ENCODE data around the gene STK10.
"Not testable (repeated sequence)": the region's sequence is repeated elsewhere in the genome, so short reads cannot be mapped to it uniquely, and the experiment has no call there.

The STK10 gene

DNA sequence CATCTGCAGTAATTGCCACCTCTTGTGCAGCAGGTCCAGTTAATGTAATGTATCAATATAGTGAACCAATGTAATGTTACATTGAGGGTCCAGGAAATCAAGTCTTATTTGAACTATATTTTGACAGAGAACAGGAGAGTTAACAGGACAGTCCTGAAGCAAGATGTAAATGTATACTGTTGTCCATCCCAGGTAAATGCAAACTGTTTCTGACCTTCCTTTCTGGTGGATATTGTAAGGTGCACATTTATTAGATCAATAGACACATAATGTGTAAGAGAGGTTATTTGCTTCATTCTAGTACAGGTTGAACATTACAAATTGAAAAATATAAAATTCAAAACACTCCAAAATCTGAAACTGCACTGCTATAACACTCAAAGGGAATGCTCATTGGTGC, 158.1 kb downstream of the STK10 start:
- ATAC-seq, result no peak
- no peak for TF ChIP-seq ESRRG (CRISPR knock-in tag; IDR thresholded peaks at IDR 0.05)
- no peak for TF ChIP-seq ZFP3 (CRISPR knock-in tag; IDR thresholded peaks at IDR 0.05)
- TF ChIP-seq, protein P1, sequence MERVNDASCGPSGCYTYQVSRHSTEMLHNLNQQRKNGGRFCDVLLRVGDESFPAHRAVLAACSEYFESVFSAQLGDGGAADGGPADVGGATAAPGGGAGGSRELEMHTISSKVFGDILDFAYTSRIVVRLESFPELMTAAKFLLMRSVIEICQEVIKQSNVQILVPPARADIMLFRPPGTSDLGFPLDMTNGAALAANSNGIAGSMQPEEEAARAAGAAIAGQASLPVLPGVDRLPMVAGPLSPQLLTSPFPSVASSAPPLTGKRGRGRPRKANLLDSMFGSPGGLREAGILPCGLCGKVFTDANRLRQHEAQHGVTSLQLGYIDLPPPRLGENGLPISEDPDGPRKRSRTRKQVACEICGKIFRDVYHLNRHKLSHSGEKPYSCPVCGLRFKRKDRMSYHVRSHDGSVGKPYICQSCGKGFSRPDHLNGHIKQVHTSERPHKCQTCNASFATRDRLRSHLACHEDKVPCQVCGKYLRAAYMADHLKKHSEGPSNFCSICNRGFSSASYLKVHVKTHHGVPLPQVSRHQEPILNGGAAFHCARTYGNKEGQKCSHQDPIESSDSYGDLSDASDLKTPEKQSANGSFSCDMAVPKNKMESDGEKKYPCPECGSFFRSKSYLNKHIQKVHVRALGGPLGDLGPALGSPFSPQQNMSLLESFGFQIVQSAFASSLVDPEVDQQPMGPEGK (CRISPR knock-in tag; IDR thresholded peaks at IDR 0.05; ENCODE audit: borderline replicate concordance), result no peak
- no peak for TF ChIP-seq CSDC2 (CRISPR knock-in tag; IDR thresholded peaks at IDR 0.05)
- no peak for TF ChIP-seq ISL1 (CRISPR knock-in tag; IDR thresholded peaks at IDR 0.05)
- TF ChIP-seq, protein P2, sequence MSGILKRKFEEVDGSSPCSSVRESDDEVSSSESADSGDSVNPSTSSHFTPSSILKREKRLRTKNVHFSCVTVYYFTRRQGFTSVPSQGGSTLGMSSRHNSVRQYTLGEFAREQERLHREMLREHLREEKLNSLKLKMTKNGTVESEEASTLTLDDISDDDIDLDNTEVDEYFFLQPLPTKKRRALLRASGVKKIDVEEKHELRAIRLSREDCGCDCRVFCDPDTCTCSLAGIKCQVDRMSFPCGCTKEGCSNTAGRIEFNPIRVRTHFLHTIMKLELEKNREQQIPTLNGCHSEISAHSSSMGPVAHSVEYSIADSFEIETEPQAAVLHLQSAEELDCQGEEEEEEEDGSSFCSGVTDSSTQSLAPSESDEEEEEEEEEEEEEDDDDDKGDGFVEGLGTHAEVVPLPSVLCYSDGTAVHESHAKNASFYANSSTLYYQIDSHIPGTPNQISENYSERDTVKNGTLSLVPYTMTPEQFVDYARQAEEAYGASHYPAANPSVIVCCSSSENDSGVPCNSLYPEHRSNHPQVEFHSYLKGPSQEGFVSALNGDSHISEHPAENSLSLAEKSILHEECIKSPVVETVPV (CRISPR knock-in tag; IDR thresholded peaks at IDR 0.05), result no peak
- TF ChIP-seq OSR1 (CRISPR knock-in tag; IDR thresholded peaks at IDR 0.05), result no peak
- TF ChIP-seq, protein P3, sequence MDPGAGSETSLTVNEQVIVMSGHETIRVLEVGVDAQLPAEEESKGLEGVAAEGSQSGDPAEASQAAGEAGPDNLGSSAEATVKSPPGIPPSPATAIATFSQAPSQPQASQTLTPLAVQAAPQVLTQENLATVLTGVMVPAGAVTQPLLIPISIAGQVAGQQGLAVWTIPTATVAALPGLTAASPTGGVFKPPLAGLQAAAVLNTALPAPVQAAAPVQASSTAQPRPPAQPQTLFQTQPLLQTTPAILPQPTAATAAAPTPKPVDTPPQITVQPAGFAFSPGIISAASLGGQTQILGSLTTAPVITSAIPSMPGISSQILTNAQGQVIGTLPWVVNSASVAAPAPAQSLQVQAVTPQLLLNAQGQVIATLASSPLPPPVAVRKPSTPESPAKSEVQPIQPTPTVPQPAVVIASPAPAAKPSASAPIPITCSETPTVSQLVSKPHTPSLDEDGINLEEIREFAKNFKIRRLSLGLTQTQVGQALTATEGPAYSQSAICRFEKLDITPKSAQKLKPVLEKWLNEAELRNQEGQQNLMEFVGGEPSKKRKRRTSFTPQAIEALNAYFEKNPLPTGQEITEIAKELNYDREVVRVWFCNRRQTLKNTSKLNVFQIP (CRISPR knock-in tag; IDR thresholded peaks at IDR 0.05; ENCODE audit: borderline replicate concordance, low read depth), result no peak
- no peak for TF ChIP-seq RARB (CRISPR knock-in tag; IDR thresholded peaks at IDR 0.05)
- TF ChIP-seq ARNTL (CRISPR knock-in tag; IDR thresholded peaks at IDR 0.05; ENCODE audit: borderline replicate concordance, low read depth), result no peak
- no peak for TF ChIP-seq ZFP30 (CRISPR knock-in tag; IDR thresholded peaks at IDR 0.05)
- no peak for TF ChIP-seq BACH2 (CRISPR knock-in tag; IDR thresholded peaks at IDR 0.05; ENCODE audit: borderline replicate concordance)
- no peak for TF ChIP-seq ZNF565 (CRISPR knock-in tag; conservative IDR thresholded peaks at IDR 0.05; ENCODE audit: low read depth)
- TF ChIP-seq ZNF8 (CRISPR knock-in tag; IDR thresholded peaks at IDR 0.05), result no peak
- no peak for TF ChIP-seq GLIS3 (CRISPR knock-in tag; IDR thresholded peaks at IDR 0.05)

DNA sequence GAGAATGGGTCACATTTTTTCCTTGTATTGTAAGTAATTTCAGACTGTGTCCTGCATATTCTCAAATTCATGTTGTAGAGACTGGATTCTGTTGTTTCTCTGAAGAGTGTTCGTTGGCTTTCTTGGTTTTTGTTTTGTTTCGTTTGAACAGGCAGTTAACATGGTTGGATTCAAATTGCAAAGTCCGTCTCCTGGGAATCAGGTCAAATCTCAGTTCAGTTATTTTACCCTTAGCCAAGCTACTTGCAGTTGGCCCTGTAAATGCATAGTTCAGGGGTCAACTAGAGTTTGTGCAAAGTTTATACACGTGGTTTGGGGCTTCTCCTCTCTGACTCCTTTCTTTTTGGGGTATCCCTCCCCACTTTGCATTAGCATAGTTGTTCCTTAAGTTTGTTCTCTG, 159.9 kb downstream of the STK10 start:
- no peak for TF ChIP-seq TOX (CRISPR knock-in tag; IDR thresholded peaks at IDR 0.05; ENCODE audit: borderline replicate concordance)
- TF ChIP-seq, protein P4, sequence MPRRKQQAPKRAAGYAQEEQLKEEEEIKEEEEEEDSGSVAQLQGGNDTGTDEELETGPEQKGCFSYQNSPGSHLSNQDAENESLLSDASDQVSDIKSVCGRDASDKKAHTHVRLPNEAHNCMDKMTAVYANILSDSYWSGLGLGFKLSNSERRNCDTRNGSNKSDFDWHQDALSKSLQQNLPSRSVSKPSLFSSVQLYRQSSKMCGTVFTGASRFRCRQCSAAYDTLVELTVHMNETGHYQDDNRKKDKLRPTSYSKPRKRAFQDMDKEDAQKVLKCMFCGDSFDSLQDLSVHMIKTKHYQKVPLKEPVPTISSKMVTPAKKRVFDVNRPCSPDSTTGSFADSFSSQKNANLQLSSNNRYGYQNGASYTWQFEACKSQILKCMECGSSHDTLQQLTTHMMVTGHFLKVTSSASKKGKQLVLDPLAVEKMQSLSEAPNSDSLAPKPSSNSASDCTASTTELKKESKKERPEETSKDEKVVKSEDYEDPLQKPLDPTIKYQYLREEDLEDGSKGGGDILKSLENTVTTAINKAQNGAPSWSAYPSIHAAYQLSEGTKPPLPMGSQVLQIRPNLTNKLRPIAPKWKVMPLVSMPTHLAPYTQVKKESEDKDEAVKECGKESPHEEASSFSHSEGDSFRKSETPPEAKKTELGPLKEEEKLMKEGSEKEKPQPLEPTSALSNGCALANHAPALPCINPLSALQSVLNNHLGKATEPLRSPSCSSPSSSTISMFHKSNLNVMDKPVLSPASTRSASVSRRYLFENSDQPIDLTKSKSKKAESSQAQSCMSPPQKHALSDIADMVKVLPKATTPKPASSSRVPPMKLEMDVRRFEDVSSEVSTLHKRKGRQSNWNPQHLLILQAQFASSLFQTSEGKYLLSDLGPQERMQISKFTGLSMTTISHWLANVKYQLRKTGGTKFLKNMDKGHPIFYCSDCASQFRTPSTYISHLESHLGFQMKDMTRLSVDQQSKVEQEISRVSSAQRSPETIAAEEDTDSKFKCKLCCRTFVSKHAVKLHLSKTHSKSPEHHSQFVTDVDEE (CRISPR knock-in tag; IDR thresholded peaks at IDR 0.05), result no peak
- TF ChIP-seq, protein P2 (CRISPR knock-in tag; IDR thresholded peaks at IDR 0.05), result no peak

DNA sequence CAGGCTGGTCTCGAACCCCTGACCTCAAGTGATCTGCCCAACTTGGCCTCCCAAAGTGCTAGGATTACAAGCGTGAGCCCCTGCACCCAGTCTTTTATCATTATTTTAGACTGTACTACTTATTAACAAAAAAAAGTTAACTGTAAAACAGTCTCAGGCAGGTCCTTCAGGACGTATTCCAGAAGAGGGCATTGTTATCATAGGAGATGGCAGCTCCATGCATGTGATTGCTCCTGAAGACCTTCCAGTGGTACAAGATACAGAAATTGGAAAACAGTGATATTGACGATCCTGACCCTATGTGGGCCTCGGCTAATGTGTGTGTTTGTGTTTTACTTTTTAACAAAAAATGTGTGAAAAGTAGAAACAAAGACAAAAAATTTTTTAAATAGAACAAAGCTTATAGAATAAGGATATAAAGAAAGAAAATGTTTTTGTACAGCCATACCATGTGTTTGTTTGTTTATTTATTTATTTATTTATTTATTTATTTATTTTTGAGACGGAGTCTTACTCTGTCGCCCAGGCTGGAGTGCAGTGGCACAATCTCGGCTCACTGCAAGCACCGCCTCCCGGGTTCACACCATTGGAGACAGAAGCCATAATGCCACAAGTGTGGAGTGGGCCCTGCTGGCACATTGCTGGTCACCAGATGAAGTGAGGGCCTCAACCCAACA, 167.8 kb downstream of the STK10 start:
- ATAC-seq, result not testable (repeated sequence)

More for the DNA sequence above, 159.9 kb downstream of the STK10 start:
- no peak for ATAC-seq

DNA sequence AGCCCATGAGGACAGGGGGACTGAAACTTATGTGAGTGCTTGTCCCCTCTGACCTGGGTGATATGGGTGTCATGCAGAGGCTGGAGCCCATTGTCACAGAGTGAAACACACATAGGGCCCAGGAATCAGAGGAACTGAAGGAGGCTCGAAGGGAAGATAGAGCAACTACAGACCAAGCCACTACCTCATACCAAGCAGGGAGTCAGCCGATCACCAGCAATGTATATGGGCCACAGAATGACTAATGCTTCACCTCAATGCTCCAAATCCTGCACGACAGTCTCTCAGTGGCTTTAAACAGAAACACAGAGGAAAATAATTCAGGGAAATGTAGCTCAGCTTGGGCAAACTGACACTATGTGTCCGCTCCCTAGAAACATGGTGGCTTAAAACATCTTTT, 172.7 kb downstream of the STK10 start:
- no peak for ATAC-seq
- TF ChIP-seq, protein P1 (CRISPR knock-in tag; IDR thresholded peaks at IDR 0.05; ENCODE audit: borderline replicate concordance), result no peak
- TF ChIP-seq BACH2 (CRISPR knock-in tag; IDR thresholded peaks at IDR 0.05; ENCODE audit: borderline replicate concordance) (no peak), ZNF565 (CRISPR knock-in tag; conservative IDR thresholded peaks at IDR 0.05; ENCODE audit: low read depth) (no peak), ZFP30 (CRISPR knock-in tag; IDR thresholded peaks at IDR 0.05) (no peak), ARNTL (CRISPR knock-in tag; IDR thresholded peaks at IDR 0.05; ENCODE audit: borderline replicate concordance, low read depth) (no peak), SNAI2 (CRISPR knock-in tag; IDR thresholded peaks at IDR 0.05) (no peak), TOX (CRISPR knock-in tag; IDR thresholded peaks at IDR 0.05; ENCODE audit: borderline replicate concordance) (no peak), RARB (CRISPR knock-in tag; IDR thresholded peaks at IDR 0.05) (no peak), OSR1 (CRISPR knock-in tag; IDR thresholded peaks at IDR 0.05) (no peak), ISL1 (CRISPR knock-in tag; IDR thresholded peaks at IDR 0.05) (no peak), CSDC2 (CRISPR knock-in tag; IDR thresholded peaks at IDR 0.05) (no peak), GLIS3 (CRISPR knock-in tag; IDR thresholded peaks at IDR 0.05) (no peak)
- TF ChIP-seq, protein P3 (CRISPR knock-in tag; IDR thresholded peaks at IDR 0.05; ENCODE audit: borderline replicate concordance, low read depth), result no peak
